Measurements from ENCODE around the gene MYL6. TPM values are rescaled to one million over a fixed set of nuclear protein-coding genes. Genes with fewer than 3 reads are reported as not detected.

Gene MYL6
- total and polyA plus RNA-seq, 10 of the 15 experiments (the other 5 are each of a cell fraction or from before 2014, with no cell fraction given) = 1,000 to 4,116 (median 1,828) TPM

GRCh38 chr12:56158029-56158925 lies at the start of gene MYL6 (continued):
- TF ChIP-seq CEBPZ (IDR thresholded peaks at IDR 0.05; ENCODE audit: low read depth, low read length) (0 out of 2 replicates have a peak, but pooled peaks have one; percentile 15), TAF1 (IDR thresholded peaks at IDR 0.05; ENCODE audit: borderline replicate concordance, low read depth, low read length) (peak; percentile 89), BMI1 (IDR thresholded peaks at IDR 0.05; ENCODE audit: borderline replicate concordance) (peak; percentile 74; the same call in 1 of the 2 replicates), POLR2AphosphoS5 (IDR thresholded peaks at IDR 0.05; ENCODE audit: low read length) (peak; percentile 99), SIN3A (IDR thresholded peaks at IDR 0.05; ENCODE audit: low read depth, low read length) (0 out of 2 replicates have a peak, but pooled peaks have one; percentile 9), TBL1XR1 (IDR thresholded peaks at IDR 0.05; ENCODE audit: low read depth, low read length) (0 out of 2 replicates have a peak, but pooled peaks have one; percentile 3), SMARCA5 (IDR thresholded peaks at IDR 0.05) (peak; percentile 36), E2F8 (IDR thresholded peaks at IDR 0.05; ENCODE audit: low read depth, partially characterized antibody) (peak; percentile 59), YY1 (IDR thresholded peaks at IDR 0.05; ENCODE audit: low read depth, low read length) (peak; percentile 95), NR2F1 (conservative IDR thresholded peaks at IDR 0.05) (no peak; the same call in none of the 2 replicates), BACH1 (IDR thresholded peaks at IDR 0.05; ENCODE audit: borderline replicate concordance) (peak; percentile 88; the same call in 1 of the 2 replicates), REST (IDR thresholded peaks at IDR 0.05; ENCODE audit: low read depth, low read length) (peak; percentile 29; the same call in 1 of the 2 replicates), ZNF592 (IDR thresholded peaks at IDR 0.05) (no peak), POU2F2 (IDR thresholded peaks at IDR 0.05; ENCODE audit: borderline replicate concordance, low read depth, low read length) (peak; percentile 95)
